Activated effector memory CD4-positive, alpha-beta T cell treated with Interleukin-2 at 50 U/mL for 16 hours (primary cell): ENCODE data around the gene GNPDA2.
"Not testable (repeated sequence)": the region's sequence is repeated elsewhere in the genome, so short reads cannot be mapped to it uniquely, and the experiment has no call there.

Source experiments
- DNase-seq: peaks from one replicate; pipeline ENCODE4 v3.0.0-alpha.2; 2020

GNPDA2 gene

GRCh38 chr4:44726038-44726871, at the start of gene GNPDA2:
GNPDA2 (minus strand) TSS chr4:44726556; CDS start chr4:44722207, 4,349 bp downstream.
- DNase-seq, result peak; percentile 73

GRCh38 chr4:44772340-44772739, 46.0 kb upstream of the GNPDA2 start:
- no peak for DNase-seq

- DNase-seq, result no peak
Measured at GRCh38 chr4:44771789-44772188, 45.4 kb upstream of the GNPDA2 start.

DNA sequence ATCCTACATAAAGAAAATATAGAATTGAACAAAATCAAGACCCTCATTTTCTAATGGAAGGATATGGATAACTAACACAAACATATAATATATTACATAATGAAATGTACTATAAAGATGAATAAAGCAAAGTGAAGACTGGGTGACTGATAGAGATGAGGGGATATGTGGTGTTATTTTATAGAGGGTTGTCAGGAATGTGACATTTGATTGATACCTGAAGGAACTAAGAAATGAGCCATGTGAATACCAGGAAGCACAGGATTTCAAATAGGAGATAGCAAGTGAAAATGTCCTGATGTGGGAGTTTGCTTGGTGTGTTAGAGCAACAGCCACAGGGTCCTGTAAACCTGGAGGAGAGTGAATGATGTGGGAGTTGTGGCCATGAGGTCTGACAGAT, 40.1 kb upstream of the GNPDA2 start:
- no peak for DNase-seq

DNA sequence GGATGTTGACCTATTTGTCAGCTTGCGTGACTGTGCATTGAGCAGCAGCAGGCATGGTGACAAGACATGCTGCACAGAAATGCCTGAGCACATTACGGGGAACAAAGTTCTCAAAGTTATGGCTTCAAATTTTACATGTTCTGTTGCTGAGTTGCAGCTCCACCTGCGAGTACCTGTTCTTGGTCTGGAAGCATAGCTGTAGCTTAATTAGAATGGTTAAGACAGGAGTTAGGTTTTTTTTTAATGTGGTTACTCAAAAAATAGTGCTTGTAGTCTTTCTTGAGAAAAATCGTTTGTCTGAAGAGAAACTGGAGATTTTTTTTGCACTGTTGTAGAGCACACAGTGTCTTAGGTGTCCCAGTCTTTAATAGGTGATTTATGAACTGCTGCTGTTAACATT, 38.8 kb upstream of the GNPDA2 start:
- no peak for DNase-seq

- no peak for DNase-seq
Measured at GRCh38 chr4:44761306-44761705, 35.0 kb upstream of the GNPDA2 start.

GRCh38 chr4:44760142-44760898, 34.0 kb upstream of the GNPDA2 start:
- no peak for DNase-seq

GRCh38 chr4:44756559-44756958, 30.2 kb upstream of the GNPDA2 start:
- no peak for DNase-seq

DNA sequence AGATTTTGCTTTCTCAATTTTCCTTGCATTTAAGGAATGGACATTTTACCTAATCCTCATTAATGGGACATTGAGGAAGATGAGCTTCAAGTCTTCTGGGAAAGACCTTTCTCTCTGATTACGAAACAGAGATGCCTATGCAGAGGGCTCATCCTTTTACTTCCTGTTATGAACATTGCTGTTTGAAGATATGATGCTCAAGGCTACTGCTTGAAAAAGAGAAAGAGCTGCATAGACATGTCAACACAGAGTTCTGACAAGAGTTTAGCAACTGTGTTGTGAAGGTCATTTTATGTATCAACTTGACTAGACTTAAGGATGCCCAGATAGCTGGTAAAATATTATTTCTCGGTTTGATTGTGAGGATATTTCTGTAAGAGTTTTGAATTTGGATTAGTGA, 13.8 kb upstream of the GNPDA2 start:
- DNase-seq, result no peak

- DNase-seq, result no peak
Measured at GRCh38 chr4:44738615-44739014, 12.3 kb upstream of the GNPDA2 start.

GRCh38 chr4:44736900-44737299, 10.5 kb upstream of the GNPDA2 start:
- no peak for DNase-seq

DNA sequence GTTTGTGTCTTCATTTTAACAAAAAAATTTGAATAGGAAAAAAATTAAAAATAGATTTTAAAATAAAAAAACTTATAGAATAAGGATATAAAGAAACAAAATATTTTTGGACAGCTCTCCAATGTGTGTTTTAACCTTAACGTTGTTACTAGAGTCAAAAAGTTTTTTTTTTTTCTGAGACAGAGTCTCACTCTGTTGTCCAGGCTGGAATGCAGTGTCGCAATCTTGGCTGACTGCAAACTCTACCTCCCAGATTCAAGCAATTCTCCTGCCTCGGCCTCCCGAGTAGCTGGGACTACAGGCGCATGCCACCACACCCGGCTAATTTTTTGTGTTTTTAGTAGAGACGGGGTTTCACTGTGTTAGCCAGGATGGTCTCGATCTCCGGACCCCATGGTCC, 2.3 kb upstream of the GNPDA2 start:
- DNase-seq, result not testable (repeated sequence)

- no peak for DNase-seq
Measured at GRCh38 chr4:44727471-44727870, 1.1 kb upstream of the GNPDA2 start.

DNA sequence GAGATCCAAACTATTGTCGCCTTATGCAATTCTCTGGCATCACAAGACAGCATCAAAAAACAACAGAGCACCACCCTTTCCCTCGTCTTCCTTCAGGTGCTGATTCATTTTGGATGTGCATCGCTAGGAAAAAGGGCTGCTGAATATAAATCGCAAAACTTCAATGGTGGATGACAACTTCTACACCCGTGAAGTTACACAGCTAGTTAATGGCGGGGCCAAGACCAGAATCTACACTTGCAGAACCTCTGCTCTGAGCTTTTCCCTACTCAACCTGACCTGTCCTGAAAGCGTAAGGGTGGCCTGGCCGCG, 674 bp downstream of the GNPDA2 start:
- no peak for DNase-seq

DNA sequence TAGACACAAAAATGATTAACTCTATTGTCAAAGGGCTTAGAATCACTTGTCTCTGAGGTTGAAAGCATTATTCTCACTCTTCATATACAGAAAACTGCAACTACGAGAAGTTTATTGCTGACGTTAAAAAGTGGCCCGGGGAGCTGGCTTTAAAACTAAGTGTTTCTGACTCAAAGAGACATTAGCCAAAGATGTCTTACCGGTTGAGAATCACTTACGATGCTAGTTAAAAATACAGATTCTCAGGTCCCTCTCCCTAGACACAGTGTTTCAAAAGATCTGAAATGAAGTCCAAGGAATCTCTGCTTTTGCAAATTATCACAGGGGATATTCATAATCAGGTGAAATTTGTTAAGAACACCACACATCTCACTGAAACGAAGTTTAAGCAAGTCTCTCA, 1.2 kb downstream of the GNPDA2 start:
- DNase-seq, result no peak

DNA sequence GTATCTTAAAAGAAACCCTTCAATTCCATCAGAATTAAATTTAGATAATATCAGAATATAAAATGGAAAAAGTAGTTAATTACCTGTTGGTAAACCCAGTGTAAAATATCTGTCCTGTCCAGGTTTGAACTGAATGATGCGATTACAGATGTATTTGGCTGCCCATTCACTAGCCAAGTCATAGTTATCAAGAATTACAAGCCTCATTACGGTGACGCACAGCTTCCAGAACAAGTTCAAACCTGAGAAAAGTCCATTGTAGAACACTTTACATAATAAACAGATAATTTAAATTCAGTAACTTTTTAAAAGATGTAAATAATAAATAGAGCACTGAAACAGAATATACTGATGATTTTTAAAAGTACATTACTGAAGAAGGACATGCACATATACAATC, 4.4 kb downstream of the GNPDA2 start:
- no peak for DNase-seq

DNA sequence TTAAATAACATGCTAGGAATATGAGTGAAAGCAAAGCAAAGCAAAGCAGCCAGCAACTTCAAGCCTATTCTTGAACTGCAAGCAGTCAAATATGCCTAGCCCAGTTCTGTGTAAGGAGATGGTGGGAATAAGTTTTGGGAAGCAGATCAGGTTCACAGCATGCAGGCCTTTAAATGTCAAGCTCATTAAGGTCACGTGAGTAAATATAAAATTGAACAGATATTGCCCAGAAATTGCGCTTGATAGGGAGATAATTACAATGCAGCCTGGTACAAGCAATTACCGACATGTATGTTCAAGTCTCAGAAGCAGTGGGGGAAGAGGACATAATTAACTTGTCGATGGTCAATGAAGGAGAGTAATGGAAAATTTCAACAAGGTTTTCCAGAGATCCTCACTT, 6.0 kb downstream of the GNPDA2 start:
- DNase-seq, result no peak

DNA sequence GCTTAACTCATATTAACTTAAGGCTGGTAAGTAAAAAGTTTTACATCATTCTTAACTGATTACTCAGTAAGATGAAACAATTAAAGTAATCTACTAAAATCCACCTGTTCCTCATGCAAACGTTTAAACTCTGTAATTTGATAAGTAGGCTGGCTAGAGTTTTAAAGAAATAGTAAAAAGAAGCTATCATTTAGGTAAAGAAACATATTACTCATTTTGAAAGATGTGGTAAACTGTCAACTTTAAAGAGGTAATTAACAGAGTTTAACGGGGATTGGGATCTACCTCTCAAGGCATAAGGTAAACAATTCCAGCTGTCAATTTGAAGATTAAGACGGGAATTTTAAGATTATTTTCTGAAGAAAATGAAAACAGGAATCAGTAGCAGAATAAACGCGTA, 9.8 kb downstream of the GNPDA2 start:
- DNase-seq, result no peak

DNA sequence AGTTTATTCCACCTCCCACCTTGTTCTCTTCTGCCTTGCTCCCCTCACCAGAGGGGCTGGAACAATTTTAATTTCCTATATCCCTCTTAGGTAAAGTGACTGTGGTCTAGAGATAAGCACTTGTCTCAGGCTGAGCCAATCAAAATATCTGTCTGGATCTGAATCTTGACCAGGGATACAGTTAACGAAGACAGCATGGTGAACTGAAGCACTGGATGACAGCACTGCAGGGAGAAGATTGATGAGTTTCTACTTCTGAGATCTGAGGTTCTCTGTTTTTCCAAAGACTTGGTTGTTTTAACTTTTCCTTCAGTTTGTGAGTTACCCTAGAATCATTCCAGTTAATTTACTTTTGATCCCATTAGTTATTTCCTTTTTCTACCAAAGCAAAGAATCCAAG, 13.2 kb downstream of the GNPDA2 start:
- DNase-seq, result no peak

- DNase-seq, result no peak
Measured at GRCh38 chr4:44704673-44705072, 21.7 kb downstream of the GNPDA2 start.

DNA sequence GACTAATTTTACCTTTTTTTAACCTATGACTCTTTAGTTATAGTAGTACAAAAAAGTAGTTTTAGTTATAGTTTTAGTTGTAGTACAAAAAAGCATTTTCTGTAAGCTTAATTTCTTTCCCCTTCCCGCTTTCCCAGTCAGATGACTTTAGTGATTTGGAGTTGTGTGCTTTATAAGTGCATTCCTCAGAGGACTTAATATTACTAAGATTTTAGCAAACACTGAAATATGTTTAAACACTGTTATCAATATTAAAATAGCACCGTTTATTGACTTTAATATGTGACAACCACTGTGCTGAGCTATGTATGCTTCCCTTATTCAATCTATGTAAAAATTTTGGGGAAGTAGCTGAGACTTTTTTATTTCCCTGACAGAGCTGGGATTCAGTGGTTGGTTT, 25.3 kb downstream of the GNPDA2 start:
- no peak for DNase-seq

DNA sequence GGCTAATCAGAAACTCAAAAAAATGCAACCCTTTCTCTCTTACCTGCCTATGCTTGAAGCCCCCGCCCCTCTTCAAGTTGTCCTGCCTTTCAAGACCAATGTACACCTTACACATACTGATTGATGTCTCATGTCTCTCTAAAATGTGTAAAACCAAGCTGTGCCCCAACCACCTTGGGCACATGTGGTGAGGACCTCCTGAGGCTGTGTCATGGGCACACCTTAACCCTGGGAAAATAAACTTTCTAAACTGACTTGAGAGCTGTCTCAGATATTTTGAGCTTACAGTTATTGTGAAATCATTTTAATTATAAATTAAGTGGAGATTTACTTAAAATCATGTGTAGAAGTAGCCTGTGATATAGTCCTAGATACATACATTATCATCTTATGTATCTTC, 25.9 kb downstream of the GNPDA2 start:
- no peak for DNase-seq

GRCh38 chr4:44684648-44685047, 41.7 kb downstream of the GNPDA2 start:
- no peak for DNase-seq

DNA sequence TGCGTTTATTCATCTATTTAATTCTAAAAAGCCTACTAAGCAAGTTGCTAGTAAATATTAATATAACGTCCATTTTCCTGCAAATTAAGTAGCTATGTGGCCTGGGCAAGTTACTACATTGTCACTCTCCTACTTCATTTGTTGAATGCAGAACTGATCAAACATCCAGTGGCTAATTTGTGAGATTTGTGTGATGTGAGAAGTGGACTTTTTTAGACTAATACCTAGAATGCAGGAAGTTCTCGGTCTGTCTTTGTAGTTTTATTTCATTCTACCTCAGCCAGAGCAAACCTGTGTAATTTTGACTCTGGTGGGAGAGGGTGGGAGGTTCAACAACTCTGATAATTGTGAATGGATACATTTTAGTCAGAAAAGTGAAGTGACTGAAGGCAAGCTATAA, 47.3 kb downstream of the GNPDA2 start:
- no peak for DNase-seq
